Measurements from ENCODE around the gene CBLN3. TPM values are rescaled to one million over a fixed set of nuclear protein-coding genes. Genes with fewer than 3 reads are reported as not detected.

The CBLN3 gene
- total RNA-seq, 1 experiment from 2014 or later = 1.4 TPM

GRCh38 chr14:24387009-24387345 is 42.5 kb downstream of the CBLN3 start:
- peaks cover 11% of the 10 kb centered on the region for H3K4me1 Mint-ChIP-seq (ENCODE audit: low read depth, unreplicated experiment)
- H3K27me3 ChIP-seq (replicated peaks; ENCODE audit: control insufficient read depth, insufficient read depth, low read length) = no peaks in the 10 kb centered on the region
- ChIA-PET CTCF (interaction anchor here (0.6 kb wide), 1 partner anchor 22 kb away, joined by 3 read pairs; no protein-coding TSS in a partner anchor), POLR2A (no interaction called here)
- no TSS peak for BruUV-seq (replicated peaks)
- H3K27me3 Mint-ChIP-seq (ENCODE audit: insufficient read depth, unreplicated experiment) = no peaks in the 10 kb centered on the region
- no peaks in the 10 kb centered on the region for H3K9me3 ChIP-seq
- H3K36me3 Mint-ChIP-seq (ENCODE audit: insufficient read depth, unreplicated experiment) = no peaks in the 10 kb centered on the region
- intact Hi-C loops (cut with micrococcal nuclease; ENCODE audit: unreplicated experiment) = no loop called here
- H3K4me3 Mint-ChIP-seq (ENCODE audit: unreplicated experiment) = no peak overlapping the region
- TF ChIP-seq, protein P1, sequence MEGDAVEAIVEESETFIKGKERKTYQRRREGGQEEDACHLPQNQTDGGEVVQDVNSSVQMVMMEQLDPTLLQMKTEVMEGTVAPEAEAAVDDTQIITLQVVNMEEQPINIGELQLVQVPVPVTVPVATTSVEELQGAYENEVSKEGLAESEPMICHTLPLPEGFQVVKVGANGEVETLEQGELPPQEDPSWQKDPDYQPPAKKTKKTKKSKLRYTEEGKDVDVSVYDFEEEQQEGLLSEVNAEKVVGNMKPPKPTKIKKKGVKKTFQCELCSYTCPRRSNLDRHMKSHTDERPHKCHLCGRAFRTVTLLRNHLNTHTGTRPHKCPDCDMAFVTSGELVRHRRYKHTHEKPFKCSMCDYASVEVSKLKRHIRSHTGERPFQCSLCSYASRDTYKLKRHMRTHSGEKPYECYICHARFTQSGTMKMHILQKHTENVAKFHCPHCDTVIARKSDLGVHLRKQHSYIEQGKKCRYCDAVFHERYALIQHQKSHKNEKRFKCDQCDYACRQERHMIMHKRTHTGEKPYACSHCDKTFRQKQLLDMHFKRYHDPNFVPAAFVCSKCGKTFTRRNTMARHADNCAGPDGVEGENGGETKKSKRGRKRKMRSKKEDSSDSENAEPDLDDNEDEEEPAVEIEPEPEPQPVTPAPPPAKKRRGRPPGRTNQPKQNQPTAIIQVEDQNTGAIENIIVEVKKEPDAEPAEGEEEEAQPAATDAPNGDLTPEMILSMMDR (IDR thresholded peaks at IDR 0.05; ENCODE audit: insufficient read depth in 1 of 2, low read depth in 1 of 2, low read length in 1 of 2, severe bottlenecking in 1 of 2, unreplicated experiment in 1 of 2) = no peak
- H3K4me1 ChIP-seq = no peaks in the 10 kb centered on the region; the same call in 1 of the 2 replicates
- no peaks in the 10 kb centered on the region for H3K36me3 ChIP-seq (ENCODE audit: control insufficient read depth, insufficient read depth, low read length)
- no peak overlapping the region for H3K4me3 ChIP-seq (ENCODE audit: low read depth, low read length)
- no peak for DNase-seq
- no peak overlapping the region for H3K27ac Mint-ChIP-seq (ENCODE audit: unreplicated experiment)
- H3K9me3 Mint-ChIP-seq (ENCODE audit: unreplicated experiment) = no peaks in the 10 kb centered on the region

DNA sequence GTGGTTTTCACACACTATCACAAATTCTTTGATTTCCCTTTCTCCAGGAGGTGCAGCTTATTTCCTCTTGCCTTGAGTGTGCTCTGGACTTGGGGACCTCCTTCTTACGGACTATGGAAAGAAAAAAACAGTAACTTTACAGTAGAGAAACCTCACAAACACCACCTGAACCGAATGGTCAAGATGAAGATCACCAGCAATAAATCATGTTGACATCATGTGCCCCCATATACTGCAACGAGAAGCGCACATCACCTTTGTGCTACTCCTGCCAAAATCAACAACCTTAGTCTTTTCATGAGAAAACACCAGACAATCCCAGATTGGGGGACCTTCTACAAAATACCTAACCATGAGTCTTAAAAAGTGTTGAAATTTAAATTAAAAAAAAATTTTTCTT is 43.9 kb downstream of the CBLN3 start:
- no peak overlapping the region for H3K27ac Mint-ChIP-seq (ENCODE audit: unreplicated experiment)
- H3K9me3 Mint-ChIP-seq (ENCODE audit: unreplicated experiment) = no peaks in the 10 kb centered on the region
- Histone ChIP-seq H3K4me3 (ENCODE audit: low read depth, low read length) (no peak overlapping the region), H3K36me3 (ENCODE audit: control insufficient read depth, insufficient read depth, low read length) (no peaks in the 10 kb centered on the region), H3K4me1 (no peaks in the 10 kb centered on the region), H3K9me3 (no peaks in the 10 kb centered on the region), H3K27me3 (replicated peaks; ENCODE audit: control insufficient read depth, insufficient read depth, low read length) (no peaks in the 10 kb centered on the region)
- H3K27me3 Mint-ChIP-seq (ENCODE audit: insufficient read depth, unreplicated experiment) = no peaks in the 10 kb centered on the region
- CTCF ChIA-PET = no interaction called here
- no peaks in the 10 kb centered on the region for H3K36me3 Mint-ChIP-seq (ENCODE audit: insufficient read depth, unreplicated experiment)
- peaks cover 5% of the 10 kb centered on the region for H3K4me1 Mint-ChIP-seq (ENCODE audit: low read depth, unreplicated experiment)
- TF ChIP-seq, protein P1 (IDR thresholded peaks at IDR 0.05; ENCODE audit: insufficient read depth in 1 of 2, low read depth in 1 of 2, low read length in 1 of 2, severe bottlenecking in 1 of 2, unreplicated experiment in 1 of 2) = no peak
- no peak for DNase-seq
- BruUV-seq (replicated peaks) = no TSS peak
- intact Hi-C loops (cut with micrococcal nuclease; ENCODE audit: unreplicated experiment) = no loop called here
- H3K4me3 Mint-ChIP-seq (ENCODE audit: unreplicated experiment) = no peak overlapping the region
- POLR2A ChIA-PET = no interaction called here

- H3K36me3 ChIP-seq (ENCODE audit: control insufficient read depth, insufficient read depth, low read length) = no peaks in the 10 kb centered on the region
- Mint-ChIP-seq H3K27me3 (ENCODE audit: insufficient read depth, unreplicated experiment) (no peaks in the 10 kb centered on the region), H3K9me3 (ENCODE audit: unreplicated experiment) (no peaks in the 10 kb centered on the region), H3K4me1 (ENCODE audit: low read depth, unreplicated experiment) (peaks cover 3% of the 10 kb centered on the region), H3K36me3 (ENCODE audit: insufficient read depth, unreplicated experiment) (no peaks in the 10 kb centered on the region), H3K27ac (ENCODE audit: unreplicated experiment) (no peak overlapping the region), H3K4me3 (ENCODE audit: unreplicated experiment) (no peak overlapping the region)
- DNase-seq = no peak
- H3K4me3 ChIP-seq (ENCODE audit: low read depth, low read length) = no peak overlapping the region
- H3K4me1 ChIP-seq = no peaks in the 10 kb centered on the region
- ChIA-PET POLR2A (no interaction called here), CTCF (no interaction called here)
- BruUV-seq (replicated peaks) = no TSS peak
- intact Hi-C loops (cut with micrococcal nuclease; ENCODE audit: unreplicated experiment) = no loop called here
- TF ChIP-seq, protein P1 (IDR thresholded peaks at IDR 0.05; ENCODE audit: insufficient read depth in 1 of 2, low read depth in 1 of 2, low read length in 1 of 2, severe bottlenecking in 1 of 2, unreplicated experiment in 1 of 2) = no peak
- no peaks in the 10 kb centered on the region for H3K27me3 ChIP-seq (replicated peaks; ENCODE audit: control insufficient read depth, insufficient read depth, low read length)
- H3K9me3 ChIP-seq = no peaks in the 10 kb centered on the region
Observed at GRCh38 chr14:24384169-24384568, 45.3 kb downstream of the CBLN3 start.

Measured in Caco-2 (cell line).